NCI-H146 (cell line): Measurements from ENCODE around the gene CFAP299.
"Not testable (repeated sequence)": the region's sequence is repeated elsewhere in the genome, so short reads cannot be mapped to it uniquely, and the experiment has no call there.

Source experiments
- DNase-seq: peaks from one replicate; lab custom pipeline; 2025; lab: John Stamatoyannopoulos, UW

CFAP299 gene

GRCh38 chr4:80713409-80713808 is 377.9 kb downstream of the CFAP299 start:
- no peak for DNase-seq

DNA sequence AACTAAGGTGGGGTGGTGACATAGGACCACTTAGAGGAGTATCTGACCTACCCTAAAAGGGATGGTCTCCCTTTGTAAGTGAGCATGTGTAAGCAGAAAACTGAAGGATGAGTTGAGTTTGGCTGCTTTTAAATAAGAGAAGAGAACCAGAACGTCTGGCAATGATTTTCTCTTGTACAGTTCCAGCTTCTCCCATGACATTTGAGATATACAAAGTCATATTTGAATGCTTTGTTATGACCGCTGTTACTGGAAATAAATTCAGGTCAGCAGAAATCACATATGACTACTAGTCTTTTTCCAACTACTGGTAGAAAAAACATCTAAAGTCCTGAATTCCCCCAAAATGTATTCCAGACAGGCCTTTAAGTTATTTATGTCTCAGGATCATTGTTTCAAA is 381.7 kb downstream of the CFAP299 start:
- no peak for DNase-seq

GRCh38 chr4:80726471-80726870 is 390.9 kb downstream of the CFAP299 start:
- DNase-seq, result no peak

- DNase-seq, result no peak
Measured at GRCh38 chr4:80730158-80730557, 394.6 kb downstream of the CFAP299 start.

DNA sequence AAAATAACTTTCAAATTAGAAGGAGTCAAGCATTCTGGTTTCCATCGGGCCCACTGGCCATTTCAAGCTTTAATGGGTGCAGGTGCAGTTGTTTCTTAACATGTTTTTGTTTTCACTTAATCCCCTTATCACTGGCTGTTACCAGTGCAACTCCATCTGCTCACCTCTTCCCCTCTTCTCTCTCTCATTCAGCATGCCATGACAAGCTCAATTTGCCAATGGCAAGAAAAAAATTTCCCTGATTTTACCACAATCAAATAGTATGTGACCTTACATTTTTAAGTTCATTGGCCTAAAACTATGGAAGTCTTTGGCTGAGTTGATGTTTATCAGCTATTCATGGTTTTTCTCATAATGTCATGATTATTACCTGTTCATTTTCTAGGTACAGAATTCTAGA is 395.9 kb downstream of the CFAP299 start:
- no peak for DNase-seq

- no peak for DNase-seq
Measured at GRCh38 chr4:80732010-80732409, 396.5 kb downstream of the CFAP299 start.

- no peak for DNase-seq
Measured at GRCh38 chr4:80740375-80740774, 404.8 kb downstream of the CFAP299 start.

DNA sequence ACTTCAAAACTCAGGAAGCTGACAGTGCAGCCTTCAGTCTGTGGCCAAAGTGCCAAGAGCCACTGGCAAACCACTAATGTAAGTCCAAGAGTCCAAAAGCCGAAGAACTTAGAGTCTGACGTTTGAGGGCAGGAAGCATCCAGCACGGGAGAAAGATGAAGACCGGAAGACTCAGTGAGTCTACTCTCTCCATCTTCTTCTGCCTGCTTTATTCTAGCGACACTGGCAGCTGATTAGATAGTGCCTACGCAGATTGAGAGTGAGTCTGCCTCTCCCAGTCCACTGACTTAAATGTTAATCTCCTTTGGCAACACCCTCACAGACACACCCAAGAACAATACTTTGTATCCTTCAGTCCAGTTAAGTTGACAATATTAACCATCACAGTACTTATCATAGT is 414.0 kb downstream of the CFAP299 start:
- not testable (repeated sequence) for DNase-seq

DNA sequence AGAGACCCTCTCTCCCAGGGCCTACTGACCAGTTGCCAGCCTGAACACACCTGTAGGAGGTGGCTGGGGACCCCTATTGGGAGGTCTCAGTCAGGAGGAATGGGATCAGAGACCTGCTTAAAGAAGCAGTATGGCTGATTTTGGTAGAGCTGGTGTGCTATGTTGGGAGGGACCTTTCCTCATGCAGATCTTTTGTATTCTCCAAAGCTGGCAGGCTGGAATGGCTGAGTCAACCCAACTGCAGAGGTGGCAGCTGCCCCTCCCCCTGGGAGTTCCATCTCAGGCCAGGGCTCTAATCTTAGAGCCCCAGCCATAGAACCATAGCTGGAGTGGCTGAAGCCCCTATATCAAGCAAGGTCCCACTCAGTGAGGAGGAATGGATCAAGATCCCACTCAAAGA is 415.7 kb downstream of the CFAP299 start:
- no peak for DNase-seq

DNA sequence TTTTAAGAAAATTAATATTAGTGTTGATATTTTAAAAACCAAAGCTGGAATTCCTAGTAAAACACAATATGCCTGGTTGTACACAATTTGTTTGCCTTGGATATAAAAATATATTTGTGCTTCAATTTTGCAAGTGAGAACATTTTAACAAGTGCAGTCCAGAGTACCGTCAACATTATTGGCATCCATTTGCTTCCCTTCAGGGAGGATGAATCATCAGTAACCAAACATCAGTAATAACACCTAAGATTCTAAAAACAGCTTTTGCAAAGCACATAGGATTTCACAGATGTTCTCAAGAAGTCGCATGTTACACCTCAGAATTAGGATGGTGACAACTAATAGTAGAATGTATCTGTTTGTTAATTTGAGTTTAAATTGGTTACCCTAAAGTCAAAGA is 432.4 kb downstream of the CFAP299 start:
- DNase-seq, result no peak

GRCh38 chr4:80776168-80776567 is 440.6 kb downstream of the CFAP299 start:
- no peak for DNase-seq

GRCh38 chr4:80781431-80781830 is 445.9 kb downstream of the CFAP299 start:
- DNase-seq, result no peak

- DNase-seq, result no peak
Measured at GRCh38 chr4:80787306-80787705, 451.8 kb downstream of the CFAP299 start.

GRCh38 chr4:80788798-80789197 is 453.3 kb downstream of the CFAP299 start:
- DNase-seq, result no peak

DNA sequence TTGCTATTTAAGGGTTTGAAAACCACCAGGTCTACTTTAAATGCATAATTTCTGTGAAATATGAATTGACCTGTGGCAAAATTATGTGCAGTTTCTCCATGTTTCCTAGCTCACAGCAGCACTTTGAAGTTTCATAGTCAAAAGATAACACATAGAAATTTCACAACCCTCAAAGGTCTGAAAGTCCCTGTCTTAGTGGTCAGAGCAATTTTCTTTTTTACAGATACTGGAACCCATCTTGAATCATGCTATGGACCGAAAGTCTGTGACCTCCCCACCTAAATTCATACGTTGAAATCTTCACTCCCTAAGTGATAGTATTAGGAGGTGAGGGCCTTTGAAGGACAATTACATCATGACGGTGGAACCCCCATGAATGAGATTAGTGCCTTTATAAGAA is 454.6 kb downstream of the CFAP299 start:
- no peak for DNase-seq

- DNase-seq, result not testable (repeated sequence)
Measured at GRCh38 chr4:80793660-80794059, 458.1 kb downstream of the CFAP299 start.

DNA sequence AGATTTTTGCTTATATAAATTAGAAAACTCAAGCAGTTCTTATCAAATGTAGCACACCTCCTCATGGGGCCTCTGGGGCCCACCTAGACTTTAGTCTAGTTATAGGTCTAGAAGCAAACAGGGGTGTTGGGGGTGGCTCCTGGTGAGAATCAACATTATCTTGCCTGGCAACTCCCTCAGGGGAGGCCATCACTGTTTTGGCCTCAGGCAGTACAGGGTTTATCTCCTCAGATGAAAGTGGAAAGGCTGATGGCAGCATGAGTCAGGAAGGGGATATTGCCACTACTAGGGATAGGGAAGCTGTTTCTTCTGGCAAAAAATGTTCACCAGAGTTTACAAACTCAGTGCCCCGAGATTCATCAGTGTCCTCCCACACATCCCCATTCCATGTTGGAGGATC is 462.6 kb downstream of the CFAP299 start:
- DNase-seq, result no peak

DNA sequence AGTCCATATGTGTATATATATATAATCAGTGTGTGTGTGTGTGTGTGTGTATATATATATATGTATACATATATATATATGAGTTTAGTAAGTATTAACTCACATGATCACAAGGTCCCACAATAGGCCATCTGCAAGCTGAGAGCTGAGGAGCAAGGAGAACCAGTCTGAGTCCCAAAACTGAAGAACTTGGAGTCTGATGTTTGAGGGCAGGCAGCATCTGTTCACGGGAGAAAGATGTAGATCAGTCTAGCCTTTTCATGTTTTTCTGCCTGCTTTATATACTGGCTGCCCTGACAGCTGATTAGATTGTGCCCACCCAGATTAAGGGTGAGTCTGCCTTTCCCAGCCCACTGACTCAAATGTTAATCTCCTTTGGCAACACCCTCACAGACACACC is 465.2 kb downstream of the CFAP299 start:
- DNase-seq, result not testable (repeated sequence)

GRCh38 chr4:80803337-80803736 is 467.8 kb downstream of the CFAP299 start:
- DNase-seq, result no peak

DNA sequence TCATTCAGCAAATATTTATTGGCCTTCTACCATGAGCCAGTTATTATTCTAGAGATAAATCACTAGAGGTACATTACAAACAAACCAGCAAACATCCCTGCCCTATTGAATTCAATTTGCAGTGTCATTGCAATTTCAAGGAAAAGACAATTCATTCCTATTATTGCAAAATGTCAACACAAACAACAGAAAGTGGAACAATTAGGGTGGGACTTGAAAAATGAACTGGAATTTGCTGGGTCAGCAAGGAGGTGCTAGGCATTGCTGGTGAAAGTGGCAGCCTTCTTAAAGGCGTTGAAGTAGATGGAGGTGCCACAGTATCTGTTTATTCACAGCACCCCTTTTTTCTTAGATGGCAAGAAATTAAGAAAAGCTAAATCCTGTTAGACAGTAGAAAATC is 470.9 kb downstream of the CFAP299 start:
- DNase-seq, result no peak

DNA sequence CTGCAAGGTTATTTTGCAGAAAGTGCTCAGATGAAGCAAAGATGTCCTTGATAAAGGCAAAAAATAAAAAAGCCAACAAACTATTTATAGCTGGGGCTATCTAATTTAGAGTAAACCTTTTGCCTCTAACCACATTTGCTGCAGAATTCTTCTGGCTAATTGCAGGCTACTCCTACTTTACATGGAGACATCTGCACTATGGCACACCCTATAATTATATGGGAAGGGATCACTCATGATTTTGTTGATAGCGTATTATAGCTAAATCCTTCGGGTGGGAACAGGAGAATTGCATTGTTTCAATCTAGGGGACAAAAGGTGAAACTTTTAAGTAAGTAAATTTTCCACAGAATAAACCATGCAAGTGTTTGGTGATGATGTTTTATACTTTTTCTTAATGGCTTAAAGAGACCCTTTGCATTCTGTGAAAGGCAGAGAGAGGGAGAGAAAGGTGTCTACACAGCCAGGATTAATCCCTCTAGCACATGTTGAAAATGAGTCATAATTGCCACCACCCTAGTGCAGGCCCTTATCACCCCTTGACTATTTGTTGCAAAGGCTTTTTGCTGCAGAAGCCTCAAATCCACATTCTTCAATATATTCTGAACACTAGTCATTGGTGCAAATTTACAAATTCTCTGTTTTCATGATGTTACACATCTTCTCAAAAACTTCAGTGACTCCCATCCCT is 473.7 kb downstream of the CFAP299 start:
- peak; percentile 11 for DNase-seq

DNA sequence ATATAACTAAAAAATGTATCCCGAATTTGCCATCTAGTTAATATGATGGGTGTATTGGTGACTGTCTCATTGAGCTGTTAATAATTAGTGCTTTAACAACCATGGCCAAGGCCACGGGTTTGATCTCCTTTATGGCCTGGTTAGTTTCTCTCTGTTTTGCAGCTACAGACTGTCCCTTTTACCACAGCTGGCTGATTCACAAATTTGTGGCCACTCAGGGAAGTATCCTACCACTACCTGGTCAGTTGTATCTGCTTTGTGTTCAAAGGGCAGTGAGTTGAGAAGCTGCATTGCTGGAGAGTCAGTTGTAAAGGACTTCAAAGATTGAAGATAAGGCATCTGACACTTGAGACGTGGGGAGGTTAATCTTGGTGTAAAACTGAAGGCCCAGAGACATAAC is 475.9 kb downstream of the CFAP299 start:
- no peak for DNase-seq

DNA sequence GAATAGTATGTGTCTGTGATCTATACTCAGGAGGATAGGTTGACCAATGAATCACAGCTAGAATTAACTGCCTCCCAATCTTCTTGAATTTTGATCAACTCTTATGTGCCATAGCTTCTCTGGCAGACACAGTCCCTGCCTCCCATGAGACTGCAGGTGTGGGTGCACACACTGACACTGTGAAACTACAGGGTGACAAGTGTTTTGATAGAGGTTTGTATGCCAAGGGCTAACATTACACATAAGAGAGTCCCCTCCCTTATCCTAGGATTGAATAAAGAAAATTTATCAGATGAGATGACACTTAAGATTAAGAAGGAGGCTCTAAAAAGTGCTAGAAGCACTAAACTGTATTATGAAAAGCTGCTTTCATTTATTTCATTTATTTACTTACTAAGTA is 476.6 kb downstream of the CFAP299 start:
- DNase-seq, result no peak

DNA sequence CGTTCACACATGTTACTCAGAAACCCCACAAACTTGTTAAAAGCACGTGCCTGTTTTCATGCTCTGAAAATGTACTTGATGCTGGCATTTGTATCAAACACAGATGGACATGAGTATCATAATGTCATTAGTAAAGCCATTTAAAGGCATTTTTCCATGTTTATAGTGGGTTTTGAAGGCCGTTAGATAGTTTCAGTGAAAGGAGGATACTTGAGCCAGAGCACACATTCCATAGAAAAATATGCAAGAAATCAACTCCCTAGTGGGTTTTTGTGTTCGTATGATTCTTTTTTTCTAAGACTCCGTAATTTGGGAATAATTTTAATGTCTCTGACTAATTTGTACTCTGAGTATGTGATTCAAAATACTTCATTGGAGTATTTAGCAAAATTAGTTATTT is 478.7 kb downstream of the CFAP299 start:
- no peak for DNase-seq
